Measurements from ENCODE around the gene PLCG1. TPM values are rescaled to one million over a fixed set of nuclear protein-coding genes. Genes with fewer than 3 reads are reported as not detected.

Gene PLCG1
- total RNA-seq, 1 donor from 2014 or later = 205 TPM

DNA sequence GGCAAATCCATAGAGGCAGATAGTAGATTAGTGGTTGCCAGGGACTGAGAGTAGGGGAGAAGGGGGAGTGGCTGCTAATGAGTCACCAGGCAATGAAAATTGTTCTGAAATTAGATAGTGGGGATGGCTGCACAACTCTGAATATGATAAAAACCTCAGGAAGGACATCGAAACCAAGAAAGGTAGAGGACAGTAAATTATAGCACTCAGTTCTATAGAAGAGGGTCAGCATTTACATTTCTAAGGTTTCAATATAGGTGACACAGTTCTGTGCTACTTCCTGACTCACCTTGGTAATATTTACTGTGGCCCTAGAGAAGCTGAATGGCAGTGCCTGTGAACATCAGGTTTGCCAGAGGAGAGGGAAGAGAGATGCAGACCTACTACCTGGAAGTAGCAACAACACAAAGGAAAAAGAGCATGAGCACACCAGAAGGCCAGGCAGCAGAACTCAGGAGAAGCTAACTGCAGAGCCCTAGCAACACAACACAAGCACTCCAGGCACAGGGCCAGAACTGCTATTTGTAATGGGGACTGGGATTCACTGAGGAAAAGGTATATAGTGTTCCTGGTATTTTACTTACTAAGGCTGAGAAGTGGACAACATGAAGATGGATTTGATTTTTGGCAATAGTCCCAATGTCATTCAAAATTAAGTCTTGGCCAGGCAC is 75.9 kb downstream of the PLCG1 start:
- no peak overlapping the region for H3K27ac Mint-ChIP-seq
- no peaks in the 10 kb centered on the region for H3K4me1 Mint-ChIP-seq (ENCODE audit: low read depth)
- no peaks in the 10 kb centered on the region for H3K36me3 Mint-ChIP-seq (ENCODE audit: low read depth)
- H3K27me3 Mint-ChIP-seq (ENCODE audit: insufficient read depth) = no peaks in the 10 kb centered on the region
- intact Hi-C loops (cut with micrococcal nuclease) = no loop called here
- no peak for DNase-seq (ENCODE audit: low spot score)
- no peaks in the 10 kb centered on the region for H3K9me3 Mint-ChIP-seq
- H3K4me3 Mint-ChIP-seq = no peak overlapping the region

- Mint-ChIP-seq H3K36me3 (ENCODE audit: low read depth) (no peaks in the 10 kb centered on the region), H3K27me3 (ENCODE audit: insufficient read depth) (no peaks in the 10 kb centered on the region), H3K4me3 (no peak overlapping the region), H3K4me1 (ENCODE audit: low read depth) (no peaks in the 10 kb centered on the region), H3K27ac (no peak overlapping the region), H3K9me3 (no peaks in the 10 kb centered on the region)
- intact Hi-C loops (cut with micrococcal nuclease) = no loop called here
- DNase-seq (ENCODE audit: low spot score) = no peak
These were observed 76.9 kb downstream of the PLCG1 start for GRCh38 chr20:41214202-41214601.

DNA sequence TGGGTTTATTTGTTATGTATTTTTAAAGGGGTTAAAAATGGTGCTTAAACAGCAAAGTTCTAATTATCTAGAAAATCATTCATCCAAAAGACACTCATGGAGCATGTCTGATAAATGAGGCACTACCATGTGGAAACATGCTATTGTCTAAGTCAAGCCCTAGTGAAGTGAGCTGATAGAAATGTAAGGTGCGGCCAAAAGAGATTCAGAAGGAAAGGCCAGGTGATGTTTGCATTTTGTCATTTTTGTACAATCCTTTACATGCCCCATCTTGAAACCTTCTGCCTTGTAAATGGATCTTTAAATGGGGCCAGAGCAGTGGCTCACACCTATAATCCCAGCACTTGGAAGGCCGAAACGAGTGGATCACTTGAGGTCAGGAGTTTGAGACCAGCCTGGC is 77.3 kb downstream of the PLCG1 start:
- Mint-ChIP-seq H3K36me3 (ENCODE audit: low read depth) (no peaks in the 10 kb centered on the region), H3K27me3 (ENCODE audit: insufficient read depth) (no peaks in the 10 kb centered on the region), H3K4me3 (no peak overlapping the region), H3K9me3 (no peaks in the 10 kb centered on the region), H3K27ac (no peak overlapping the region), H3K4me1 (ENCODE audit: low read depth) (no peaks in the 10 kb centered on the region)
- no peak for DNase-seq (ENCODE audit: low spot score)
- intact Hi-C loops (cut with micrococcal nuclease) = no loop called here

- DNase-seq (ENCODE audit: low spot score) = no peak
- intact Hi-C loops (cut with micrococcal nuclease) = no loop called here
- Mint-ChIP-seq H3K9me3 (no peaks in the 10 kb centered on the region), H3K36me3 (ENCODE audit: low read depth) (no peaks in the 10 kb centered on the region), H3K4me1 (ENCODE audit: low read depth) (no peaks in the 10 kb centered on the region), H3K27ac (no peak overlapping the region), H3K4me3 (no peak overlapping the region), H3K27me3 (ENCODE audit: insufficient read depth) (peaks cover 3% of the 10 kb centered on the region)
These were observed 80.1 kb downstream of the PLCG1 start for GRCh38 chr20:41217422-41217821.

- intact Hi-C loops (cut with micrococcal nuclease) = no loop called here
- DNase-seq (ENCODE audit: low spot score) = no peak
- Mint-ChIP-seq H3K4me3 (no peak overlapping the region), H3K27me3 (ENCODE audit: insufficient read depth) (peaks cover 3% of the 10 kb centered on the region), H3K9me3 (no peaks in the 10 kb centered on the region), H3K27ac (no peak overlapping the region), H3K36me3 (ENCODE audit: low read depth) (no peaks in the 10 kb centered on the region), H3K4me1 (ENCODE audit: low read depth) (no peaks in the 10 kb centered on the region)
These were observed 81.1 kb downstream of the PLCG1 start for GRCh38 chr20:41218466-41218865.

DNA sequence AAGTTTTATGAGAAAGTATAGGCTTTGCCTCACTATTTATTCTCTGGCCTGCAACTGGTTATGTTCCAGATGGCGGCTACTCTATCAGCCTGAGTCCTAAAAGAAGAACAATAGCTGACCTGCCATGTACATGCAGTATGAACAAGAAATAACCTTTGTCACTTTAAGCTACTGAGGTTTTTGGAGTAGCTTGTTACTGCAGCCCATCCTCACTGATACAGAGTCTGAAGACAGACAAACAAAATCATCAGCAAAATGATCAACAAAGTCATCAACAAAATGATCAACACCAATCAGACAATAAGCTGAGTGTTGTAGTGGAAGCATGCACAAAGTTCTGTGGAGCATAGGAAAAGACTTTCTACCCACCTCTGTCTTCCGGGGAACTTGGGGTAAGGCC is 82.5 kb downstream of the PLCG1 start:
- no peaks in the 10 kb centered on the region for H3K4me1 Mint-ChIP-seq (ENCODE audit: low read depth)
- H3K27me3 Mint-ChIP-seq (ENCODE audit: insufficient read depth) = peaks cover 3% of the 10 kb centered on the region
- no peak for DNase-seq (ENCODE audit: low spot score)
- no peak overlapping the region for H3K4me3 Mint-ChIP-seq
- no peaks in the 10 kb centered on the region for H3K36me3 Mint-ChIP-seq (ENCODE audit: low read depth)
- no peak overlapping the region for H3K27ac Mint-ChIP-seq
- H3K9me3 Mint-ChIP-seq = no peaks in the 10 kb centered on the region
- intact Hi-C loops (cut with micrococcal nuclease) = no loop called here

- Mint-ChIP-seq H3K4me1 (ENCODE audit: low read depth) (no peaks in the 10 kb centered on the region), H3K27me3 (ENCODE audit: insufficient read depth) (peaks cover 3% of the 10 kb centered on the region), H3K27ac (no peak overlapping the region), H3K4me3 (no peak overlapping the region), H3K9me3 (no peaks in the 10 kb centered on the region), H3K36me3 (ENCODE audit: low read depth) (no peaks in the 10 kb centered on the region)
- DNase-seq (ENCODE audit: low spot score) = no peak
- intact Hi-C loops (cut with micrococcal nuclease) = no loop called here
These were observed 84.4 kb downstream of the PLCG1 start for GRCh38 chr20:41221614-41222218.

DNA sequence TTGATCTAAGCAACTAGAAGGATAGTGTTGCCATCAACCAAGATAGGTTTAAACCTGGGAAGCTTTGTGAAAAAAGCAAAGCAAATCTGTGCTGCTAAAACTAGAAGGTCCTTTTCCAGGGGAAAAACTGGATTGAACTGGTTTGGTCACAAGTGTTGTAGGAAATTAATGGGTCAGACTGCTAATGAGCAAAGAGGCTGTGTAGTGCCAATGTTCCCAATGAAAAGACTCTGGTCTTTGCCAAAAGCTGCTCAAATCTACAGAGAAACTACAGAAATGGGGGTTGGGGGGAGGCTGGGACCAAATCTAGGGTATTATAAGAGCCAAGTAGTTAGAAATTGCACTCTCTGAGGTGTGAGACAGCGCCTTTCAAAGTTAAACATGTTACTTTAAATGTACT is 85.0 kb downstream of the PLCG1 start:
- H3K9me3 Mint-ChIP-seq = no peaks in the 10 kb centered on the region
- H3K4me3 Mint-ChIP-seq = no peak overlapping the region
- no peak overlapping the region for H3K27ac Mint-ChIP-seq
- no peaks in the 10 kb centered on the region for H3K4me1 Mint-ChIP-seq (ENCODE audit: low read depth)
- no peaks in the 10 kb centered on the region for H3K36me3 Mint-ChIP-seq (ENCODE audit: low read depth)
- no peak for DNase-seq (ENCODE audit: low spot score)
- peaks cover 3% of the 10 kb centered on the region for H3K27me3 Mint-ChIP-seq (ENCODE audit: insufficient read depth)
- intact Hi-C loops (cut with micrococcal nuclease) = no loop called here

DNA sequence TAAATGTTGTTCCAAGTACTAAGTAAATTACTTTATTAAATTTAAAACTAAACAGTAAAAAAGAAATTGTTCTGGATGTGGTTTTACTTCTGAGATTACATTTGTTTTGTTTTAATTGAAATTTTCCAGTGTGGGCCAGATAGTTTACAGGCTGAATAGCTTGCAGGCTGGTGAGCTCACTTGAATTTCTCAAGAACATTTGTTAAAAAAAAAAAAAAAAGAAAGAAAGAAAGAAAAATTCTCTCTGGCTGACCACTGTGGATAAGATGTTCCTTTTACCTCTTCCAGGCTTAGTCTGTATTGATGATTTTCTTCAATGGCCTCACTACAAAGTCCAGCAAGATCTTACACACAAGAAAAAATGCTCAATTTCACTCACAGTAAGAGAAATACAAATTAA is 85.4 kb downstream of the PLCG1 start:
- Mint-ChIP-seq H3K9me3 (no peaks in the 10 kb centered on the region), H3K36me3 (ENCODE audit: low read depth) (no peaks in the 10 kb centered on the region), H3K4me1 (ENCODE audit: low read depth) (no peaks in the 10 kb centered on the region), H3K4me3 (no peak overlapping the region), H3K27me3 (ENCODE audit: insufficient read depth) (peaks cover 3% of the 10 kb centered on the region), H3K27ac (no peak overlapping the region)
- intact Hi-C loops (cut with micrococcal nuclease) = no loop called here
- no peak for DNase-seq (ENCODE audit: low spot score)

DNA sequence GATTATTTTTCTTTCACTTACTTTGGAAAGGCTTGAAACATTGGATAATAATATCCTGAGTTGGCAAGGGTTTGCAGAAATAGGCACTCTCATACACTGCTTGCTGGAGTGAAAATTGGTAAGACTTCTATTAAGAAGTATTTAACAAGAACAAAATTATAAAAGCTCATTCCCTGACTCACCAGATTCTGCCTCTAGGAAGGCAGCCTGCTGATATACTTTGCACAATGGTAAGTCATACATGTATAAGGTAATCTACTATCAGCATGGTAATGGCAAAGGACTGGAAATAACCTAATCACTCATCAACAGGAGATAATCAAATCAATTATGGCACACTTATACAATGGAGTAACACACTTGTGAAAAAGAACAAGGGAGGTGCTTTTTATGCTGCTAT is 85.8 kb downstream of the PLCG1 start:
- Mint-ChIP-seq H3K36me3 (ENCODE audit: low read depth) (peaks cover 2% of the 10 kb centered on the region), H3K9me3 (no peaks in the 10 kb centered on the region), H3K27me3 (ENCODE audit: insufficient read depth) (peaks cover 3% of the 10 kb centered on the region), H3K27ac (no peak overlapping the region), H3K4me3 (no peak overlapping the region), H3K4me1 (ENCODE audit: low read depth) (no peaks in the 10 kb centered on the region)
- no peak for DNase-seq (ENCODE audit: low spot score)
- intact Hi-C loops (cut with micrococcal nuclease) = no loop called here

DNA sequence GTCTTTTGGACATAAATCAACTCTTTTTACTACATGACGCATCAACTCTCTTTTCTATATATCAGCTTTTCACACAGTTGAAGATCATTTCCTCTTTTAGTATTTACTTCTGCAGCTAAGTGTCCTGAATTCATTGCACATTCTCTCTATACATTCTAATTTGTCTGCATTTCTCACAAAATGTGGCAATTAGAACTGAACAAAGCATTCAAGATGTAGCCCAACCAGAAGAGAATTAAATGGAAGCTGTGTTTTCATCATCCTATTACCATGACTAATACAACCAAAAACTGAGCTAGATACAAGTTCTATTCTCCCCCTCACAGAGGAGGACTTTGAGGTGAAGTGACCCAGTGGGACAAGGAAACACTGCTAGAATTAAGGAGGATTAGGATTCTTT is 86.9 kb downstream of the PLCG1 start:
- Mint-ChIP-seq H3K27ac (no peak overlapping the region), H3K9me3 (no peaks in the 10 kb centered on the region), H3K4me3 (no peak overlapping the region)

DNA sequence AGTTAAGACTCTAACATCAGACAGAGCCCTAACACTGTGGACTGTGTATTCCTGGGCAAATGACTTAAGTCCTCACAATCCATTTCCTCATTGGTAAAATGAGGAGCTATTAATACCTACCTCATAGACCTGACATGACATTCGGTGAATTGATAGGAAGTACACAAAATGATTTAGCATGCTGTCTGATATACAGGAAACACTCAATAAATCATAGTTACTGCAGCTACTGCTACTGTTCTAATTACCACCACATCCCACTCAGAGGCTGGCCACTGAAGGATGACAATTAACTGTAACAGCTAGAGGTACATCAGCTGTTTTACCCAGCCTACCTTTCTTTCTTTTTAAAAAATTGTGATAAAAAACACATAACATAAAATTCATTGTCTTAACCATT is 87.7 kb downstream of the PLCG1 start:
- H3K27ac Mint-ChIP-seq = no peak overlapping the region
- peaks cover under 1% of the 10 kb centered on the region for H3K27me3 Mint-ChIP-seq (ENCODE audit: insufficient read depth)
- intact Hi-C loops (cut with micrococcal nuclease) = no loop called here
- DNase-seq (ENCODE audit: low spot score) = no peak
- peaks cover 2% of the 10 kb centered on the region for H3K36me3 Mint-ChIP-seq (ENCODE audit: low read depth)
- H3K4me3 Mint-ChIP-seq = no peak overlapping the region
- no peaks in the 10 kb centered on the region for H3K9me3 Mint-ChIP-seq
- peaks cover 6% of the 10 kb centered on the region for H3K4me1 Mint-ChIP-seq (ENCODE audit: low read depth)

More for the DNA sequence above, 86.9 kb downstream of the PLCG1 start:
- intact Hi-C loops (cut with micrococcal nuclease) = no loop called here
- peaks cover 6% of the 10 kb centered on the region for H3K4me1 Mint-ChIP-seq (ENCODE audit: low read depth)
- H3K27me3 Mint-ChIP-seq (ENCODE audit: insufficient read depth) = peaks cover 3% of the 10 kb centered on the region
- H3K36me3 Mint-ChIP-seq (ENCODE audit: low read depth) = peaks cover 2% of the 10 kb centered on the region
- no peak for DNase-seq (ENCODE audit: low spot score)

DNA sequence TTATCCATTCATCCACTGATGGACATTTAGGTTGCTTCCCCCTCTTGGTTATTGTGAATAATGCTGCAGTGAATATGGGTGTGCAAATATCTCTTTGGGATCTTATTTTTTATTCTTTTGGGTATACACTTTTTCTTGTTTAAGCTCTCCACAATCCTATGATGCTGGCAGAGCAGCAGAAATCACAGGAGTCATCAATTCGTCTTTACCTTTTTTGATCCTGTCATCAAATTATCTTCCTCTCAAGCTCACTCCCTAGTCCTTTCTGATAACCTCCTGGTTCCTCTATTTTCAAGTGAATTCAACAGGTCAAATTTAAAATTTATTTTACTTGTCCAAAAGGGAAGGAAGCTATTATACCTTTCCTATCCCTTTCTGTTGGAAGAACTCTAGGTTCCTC is 89.1 kb downstream of the PLCG1 start:
- peaks cover 7% of the 10 kb centered on the region for H3K4me1 Mint-ChIP-seq (ENCODE audit: low read depth)
- peaks cover 2% of the 10 kb centered on the region for H3K36me3 Mint-ChIP-seq (ENCODE audit: low read depth)
- no peak for DNase-seq (ENCODE audit: low spot score)
- H3K4me3 Mint-ChIP-seq = no peak overlapping the region
- intact Hi-C loops (cut with micrococcal nuclease) = no loop called here
- H3K27ac Mint-ChIP-seq = no peak overlapping the region
- no peaks in the 10 kb centered on the region for H3K27me3 Mint-ChIP-seq (ENCODE audit: insufficient read depth)
- no peaks in the 10 kb centered on the region for H3K9me3 Mint-ChIP-seq

Measured in activated T-helper 1 cell treated with anti-CD3 and anti-CD28 coated beads, Interleukin-12 subunit alpha, Interleukin-12 subunit beta, Interleukin-2, Interleukin-4 antibody, amounts not matched to agents 30 ng/mL and 10 ng/mL and 1 ng/mL, durations not matched to agents 14 hours and 24 hours and 36 hours (primary cell).